Embryonic facial prominence (tissue), 1 donor: ENCODE measurements around the gene CEP128.

Experiments
- DNase-seq: peaks from one replicate; pipeline ENCODE4 v3.0.0-alpha.2; 2016; ENCODE audit errors: extremely low spot score

CEP128 gene

GRCh38 chr14:80485764-80486163 lies 455.8 kb downstream of the CEP128 start:
- DNase-seq, result no peak

- DNase-seq, result no peak
Observed at GRCh38 chr14:80483331-80483730, 458.2 kb downstream of the CEP128 start.

- no peak for DNase-seq
Observed at GRCh38 chr14:80477388-80478160, 464.0 kb downstream of the CEP128 start.

GRCh38 chr14:80475074-80475473 lies 466.5 kb downstream of the CEP128 start:
- DNase-seq, result no peak

- DNase-seq, result no peak
Observed at GRCh38 chr14:80468331-80469122, 473.0 kb downstream of the CEP128 start.

- DNase-seq, result no peak
Observed at GRCh38 chr14:80465546-80466220, 475.9 kb downstream of the CEP128 start.

GRCh38 chr14:80464531-80465149 lies 476.9 kb downstream of the CEP128 start:
- no peak for DNase-seq

GRCh38 chr14:80456209-80456608 lies 485.3 kb downstream of the CEP128 start:
- DNase-seq, result no peak

- DNase-seq, result no peak
Observed at GRCh38 chr14:80455031-80455430, 486.5 kb downstream of the CEP128 start.

- no peak for DNase-seq
Observed at GRCh38 chr14:80448267-80448666, 493.3 kb downstream of the CEP128 start.

- no peak for DNase-seq
Observed at GRCh38 chr14:80447392-80447791, 494.1 kb downstream of the CEP128 start.
